Activated T-cell treated with anti-CD3 and anti-CD28 coated beads, Interleukin-2, amount 50 U/mL, for 4 hours (primary cell): ENCODE results near the gene FANCC. TPM values are rescaled to one million over a fixed set of nuclear protein-coding genes. Genes with fewer than 3 reads are reported as not detected.

ENCODE experiments used
- ATAC-seq, 2 donors: fragments of 200-7000 bp; cut with Tn5 transposase; one replicate each; pipeline ENCODE4 v1.10.0; 2021
- DNase-seq: peaks from one replicate; pipeline ENCODE4 v3.0.0-alpha.2; 2020
- H3K27me3 Mint-ChIP-seq: one replicate; pipeline ENCODE4 v1.8.0; 2021; ENCODE audit warnings: low read depth, mixed read lengths
- H3K36me3 Mint-ChIP-seq: one replicate; pipeline ENCODE4 v1.8.0; 2022; ENCODE audit warnings: mixed read lengths; ENCODE audit not compliant: insufficient read depth
- H3K4me1 Mint-ChIP-seq: one replicate; pipeline ENCODE4 v1.8.0; 2021; ENCODE audit warnings: low read depth, mixed read lengths
- H3K4me3 Mint-ChIP-seq: one replicate; pipeline ENCODE4 v1.8.0; 2021; ENCODE audit warnings: mild to moderate bottlenecking, moderate library complexity, mixed read lengths
- H3K9me3 Mint-ChIP-seq: one replicate; pipeline ENCODE4 v1.8.0; 2021; ENCODE audit warnings: mixed read lengths
- total RNA-seq, 3 donors: library from RNA; stranded (reverse); gene quantifications; one replicate each; pipeline ENCODE4 v1.2.1, GENCODE V29; 2021

Gene FANCC
- total RNA-seq, 3 donors from 2014 or later, result 14.6 to 15.3 (median 15.2) TPM

DNA sequence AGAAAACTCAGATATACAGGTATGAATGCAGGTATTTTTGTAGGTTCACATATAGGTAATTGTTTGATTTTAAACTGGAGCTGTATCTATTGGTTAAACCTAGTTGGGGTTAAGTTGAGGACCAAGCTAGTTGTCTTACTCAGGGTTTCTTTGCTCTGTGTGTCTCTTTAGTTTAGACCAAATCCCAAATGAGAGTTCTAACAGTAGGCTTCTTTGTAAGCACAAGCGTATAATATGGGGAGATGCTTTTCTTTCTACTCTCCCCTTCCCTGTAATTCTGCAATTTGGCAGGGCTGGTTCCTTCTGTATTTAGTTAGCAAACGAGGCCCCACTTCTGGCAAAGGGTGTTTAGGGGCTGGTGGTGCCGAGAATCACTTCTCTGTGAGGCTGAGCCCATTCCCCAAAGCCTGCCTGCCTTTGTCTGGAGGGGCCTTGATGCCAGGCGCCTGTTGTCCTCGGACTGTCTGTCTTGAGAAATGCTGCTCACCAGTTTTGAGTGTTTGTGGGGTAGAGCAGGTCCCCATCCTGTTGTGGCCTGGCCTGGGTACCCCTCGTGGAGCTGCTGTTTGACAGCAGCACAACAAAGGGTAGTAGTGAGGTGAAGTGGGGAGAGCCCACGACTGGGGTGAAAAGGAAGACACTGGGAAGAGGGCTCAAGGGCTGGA is 259.3 kb downstream of the FANCC start:
- Mint-ChIP-seq H3K4me1 (no peaks in the 10 kb centered on the region), H3K36me3 (no peaks in the 10 kb centered on the region), H3K27me3 (no peaks in the 10 kb centered on the region), H3K9me3 (no peaks in the 10 kb centered on the region), H3K4me3 (no peak overlapping the region)
- ATAC-seq (no peak), DNase-seq (no peak)

DNA sequence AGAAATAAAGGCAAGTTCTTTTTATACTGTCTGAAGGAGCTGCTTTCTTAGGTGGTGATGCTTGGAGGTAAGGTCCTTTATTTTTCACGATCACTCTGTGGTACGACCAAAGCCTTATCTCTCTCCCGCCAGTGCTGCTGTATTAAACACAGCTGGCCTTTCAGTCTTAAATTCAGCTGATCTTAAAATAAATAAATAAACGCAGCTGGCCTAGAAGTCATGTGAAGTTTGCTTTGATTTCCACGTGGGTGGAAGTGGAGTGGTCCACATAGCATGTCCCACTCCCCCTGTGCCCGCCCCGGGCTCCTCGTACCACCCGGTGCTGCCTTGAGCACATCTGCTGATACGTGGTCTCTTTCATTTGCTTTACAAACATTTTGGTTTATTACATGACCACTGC is 260.4 kb downstream of the FANCC start:
- Mint-ChIP-seq H3K4me1 (no peaks in the 10 kb centered on the region), H3K9me3 (no peaks in the 10 kb centered on the region), H3K36me3 (peaks cover 2% of the 10 kb centered on the region), H3K27me3 (no peaks in the 10 kb centered on the region), H3K4me3 (no peak overlapping the region)
- ATAC-seq, result no peak
- no peak for DNase-seq

DNA sequence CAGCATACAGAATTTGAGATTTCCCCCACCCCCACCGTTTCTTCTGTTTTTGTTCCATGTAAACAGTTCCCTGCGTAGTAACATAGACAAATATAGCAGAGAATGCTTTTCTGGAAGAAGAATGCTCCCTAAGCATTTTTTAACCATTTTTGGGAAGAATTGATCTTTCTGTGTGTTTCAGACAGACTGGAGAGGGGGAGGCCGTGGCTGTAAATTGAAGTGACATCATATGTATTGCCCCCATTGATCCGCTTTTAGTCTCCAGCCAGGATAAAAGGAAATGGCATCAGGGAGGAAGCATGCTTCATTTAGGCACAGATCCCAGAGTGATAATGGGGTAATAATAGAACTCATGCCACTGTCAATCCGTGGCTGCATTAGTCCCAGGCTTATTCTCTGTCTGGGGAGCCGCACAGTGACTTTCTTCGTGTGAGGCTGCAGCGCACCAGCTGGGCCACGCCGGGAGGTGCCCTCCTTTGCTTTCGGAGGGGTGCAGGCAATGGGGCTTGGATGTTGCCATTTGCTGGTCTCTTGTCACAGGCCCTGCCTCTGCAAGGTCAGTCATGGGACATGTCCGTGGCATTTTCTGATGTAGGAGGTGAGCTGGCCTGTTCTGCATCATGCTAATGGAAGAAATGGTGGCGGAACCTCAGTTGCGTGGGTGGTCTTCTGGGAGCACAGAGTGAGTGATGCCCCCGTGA is 261.5 kb downstream of the FANCC start:
- ATAC-seq (no peak), DNase-seq (no peak)
- Mint-ChIP-seq H3K4me3 (no peak overlapping the region), H3K36me3 (peaks cover 2% of the 10 kb centered on the region), H3K4me1 (no peaks in the 10 kb centered on the region), H3K27me3 (peaks cover 1% of the 10 kb centered on the region), H3K9me3 (no peaks in the 10 kb centered on the region)

DNA sequence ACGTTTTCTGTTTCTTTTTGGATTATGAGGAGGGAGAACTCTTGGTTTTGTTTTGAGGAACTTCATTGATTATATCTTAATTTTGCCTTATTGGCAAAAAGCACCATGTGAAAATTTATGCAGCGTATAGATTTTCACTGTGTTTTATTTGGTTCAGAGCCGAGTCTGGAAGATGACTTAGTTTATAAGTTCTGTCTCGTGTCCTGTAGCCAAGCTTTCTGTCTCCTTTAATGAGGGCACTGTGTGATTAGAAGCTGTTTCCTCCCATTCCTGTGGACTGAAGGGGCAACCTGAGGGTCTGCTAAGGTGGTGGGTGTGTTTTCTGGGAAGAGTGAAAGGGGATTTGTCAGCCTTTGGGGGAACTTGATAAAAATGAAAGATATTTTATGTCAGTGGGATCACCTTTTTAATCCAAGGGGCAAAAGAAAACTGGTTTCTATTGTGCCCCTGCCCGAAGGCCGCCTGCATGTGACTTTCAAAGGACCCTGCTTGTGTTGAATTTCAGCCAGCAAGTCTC is 262.1 kb downstream of the FANCC start:
- DNase-seq, result no peak
- Mint-ChIP-seq H3K4me3 (no peak overlapping the region), H3K27me3 (peaks cover 4% of the 10 kb centered on the region), H3K4me1 (no peaks in the 10 kb centered on the region), H3K9me3 (no peaks in the 10 kb centered on the region), H3K36me3 (peaks cover 2% of the 10 kb centered on the region)
- no peak for ATAC-seq

DNA sequence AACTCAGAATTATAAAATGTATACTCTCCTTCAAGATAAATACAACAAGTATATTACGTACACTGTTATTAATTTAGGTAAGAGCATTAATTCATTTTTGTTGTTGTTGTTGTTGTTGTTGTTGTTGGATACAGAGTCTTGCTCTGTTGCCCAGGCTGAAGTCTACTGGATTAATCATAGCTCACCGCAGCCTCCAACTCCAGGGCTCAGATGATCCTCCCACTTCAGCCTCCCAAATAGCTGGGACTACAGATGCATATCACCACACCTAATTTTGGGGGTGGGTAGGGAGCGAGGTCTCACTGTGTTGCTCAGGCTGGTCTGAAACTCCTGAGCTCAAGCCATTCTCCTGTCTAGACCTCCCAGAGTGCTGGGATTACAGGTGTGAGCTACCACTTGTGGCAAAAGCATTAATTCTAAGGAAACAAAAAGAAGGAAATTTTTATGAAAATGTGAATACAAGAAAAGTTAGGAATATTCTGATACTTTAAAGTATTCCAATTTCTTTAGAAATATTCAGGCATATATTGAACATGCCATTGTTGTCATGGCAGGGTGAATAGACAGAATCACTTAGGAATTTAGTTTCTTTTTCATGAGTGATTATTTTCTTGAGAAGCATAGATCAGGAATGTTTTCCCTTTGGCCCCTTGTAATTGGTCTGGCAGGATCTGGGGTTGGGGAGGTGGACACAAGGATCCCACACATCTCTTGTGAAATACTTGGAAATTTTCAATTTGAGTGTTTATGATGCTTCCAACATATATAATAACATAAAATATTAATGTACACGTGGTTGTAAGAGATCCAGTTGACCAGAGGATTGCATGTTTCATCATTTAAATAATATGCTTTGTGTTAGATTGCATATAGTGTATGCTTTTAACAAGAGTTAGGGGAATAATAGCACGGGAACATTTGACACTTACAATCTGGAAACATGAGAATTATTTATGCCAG is 263.6 kb downstream of the FANCC start:
- peaks cover 2% of the 10 kb centered on the region for H3K36me3 Mint-ChIP-seq
- no peaks in the 10 kb centered on the region for H3K9me3 Mint-ChIP-seq

DNA sequence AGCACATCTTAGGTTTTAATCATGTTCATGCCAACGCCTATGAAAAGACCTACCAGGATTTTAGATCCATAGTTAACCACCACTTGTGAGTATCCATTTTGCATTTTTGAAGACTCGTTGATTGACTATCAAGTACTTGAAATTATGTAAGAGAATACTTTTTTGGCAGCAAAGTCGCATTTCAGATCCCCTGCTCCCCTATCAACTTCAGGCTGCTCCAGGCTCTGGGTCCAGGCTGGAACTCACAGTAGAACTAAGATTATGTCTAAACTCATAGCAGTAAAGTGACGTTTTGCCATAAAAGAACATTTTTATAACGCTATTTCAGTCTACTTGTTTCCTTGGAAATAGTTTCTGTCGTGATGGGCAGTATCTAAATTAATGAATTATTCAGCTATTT is 267.7 kb downstream of the FANCC start:
- Mint-ChIP-seq H3K36me3 (peaks cover 3% of the 10 kb centered on the region), H3K9me3 (no peaks in the 10 kb centered on the region), H3K4me1 (peaks cover 6% of the 10 kb centered on the region), H3K4me3 (no peak overlapping the region), H3K27me3 (peaks cover 24% of the 10 kb centered on the region)
- no peak for DNase-seq
- no peak for ATAC-seq

More for the DNA sequence above, 263.6 kb downstream of the FANCC start:
- Mint-ChIP-seq H3K4me1 (peaks cover 2% of the 10 kb centered on the region), H3K27me3 (peaks cover 16% of the 10 kb centered on the region), H3K4me3 (no peak overlapping the region)
- ATAC-seq, result no peak
- no peak for DNase-seq

Other genes starting within 250 kb of the FANCC start
- 1 to 10 TPM; 2.5 to 6.1 (median 4.1) TPM for gene PTCH1, start 199.3 kb upstream of the FANCC start, total RNA-seq